Vagina (tissue), 2 donors: Measurements from ENCODE around the gene SNTN.

Experiments used
- POLR2A ChIP-seq, 2 donors: fragments of 450-650 bp; IDR thresholded peaks; one replicate each; pipeline ENCODE4 v1.6.1; 2017; ENCODE audit warnings: antibody characterized with exemption in 2 of 2, mild to moderate bottlenecking in 2 of 2, moderate library complexity in 2 of 2
- POLR2AphosphoS5 ChIP-seq, 2 donors: sonication (generic); formaldehyde crosslinking; IDR thresholded peaks; one replicate each; pipeline ENCODE4 v1.9.0; 2017; ENCODE audit warnings: antibody characterized with exemption in 2 of 2, mild to moderate bottlenecking in 2 of 2, low read depth in 1 of 2; ENCODE audit not compliant: insufficient read depth in 1 of 2
- TF ChIP-seq, protein P1 (sequence below), 3 experiments: fragments of 450-650 bp in 2 of 3; fragments of 200-600 bp in 1 of 3; sonication (generic) in 1 of 3; IDR thresholded peaks; one replicate each; pipeline ENCODE4 v1.5.1; 2017 to 2019; ENCODE audit warnings: antibody characterized with exemption in 3 of 3, mild to moderate bottlenecking in 2 of 3, moderate library complexity in 2 of 3

DNA sequence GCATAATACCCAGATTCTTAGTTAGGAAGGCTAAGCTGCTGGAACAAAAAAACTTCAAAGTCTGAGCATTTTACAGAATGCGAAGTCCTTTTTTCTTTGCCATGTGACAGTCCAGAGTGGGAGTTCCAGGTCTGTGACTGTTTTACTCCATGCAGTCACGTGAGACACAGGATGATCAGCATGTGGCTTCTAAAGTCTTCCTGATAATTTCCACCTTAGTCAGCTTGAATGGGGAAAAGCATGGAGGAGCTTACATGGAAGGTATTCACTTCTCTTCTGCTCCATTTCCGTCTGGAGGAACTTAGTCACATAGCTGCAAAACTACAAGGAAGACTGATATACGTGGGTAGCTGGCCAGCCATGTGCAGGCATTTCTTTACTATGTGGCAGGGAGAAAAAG is 1.7 kb downstream of the SNTN start:
- TF ChIP-seq, protein P1, sequence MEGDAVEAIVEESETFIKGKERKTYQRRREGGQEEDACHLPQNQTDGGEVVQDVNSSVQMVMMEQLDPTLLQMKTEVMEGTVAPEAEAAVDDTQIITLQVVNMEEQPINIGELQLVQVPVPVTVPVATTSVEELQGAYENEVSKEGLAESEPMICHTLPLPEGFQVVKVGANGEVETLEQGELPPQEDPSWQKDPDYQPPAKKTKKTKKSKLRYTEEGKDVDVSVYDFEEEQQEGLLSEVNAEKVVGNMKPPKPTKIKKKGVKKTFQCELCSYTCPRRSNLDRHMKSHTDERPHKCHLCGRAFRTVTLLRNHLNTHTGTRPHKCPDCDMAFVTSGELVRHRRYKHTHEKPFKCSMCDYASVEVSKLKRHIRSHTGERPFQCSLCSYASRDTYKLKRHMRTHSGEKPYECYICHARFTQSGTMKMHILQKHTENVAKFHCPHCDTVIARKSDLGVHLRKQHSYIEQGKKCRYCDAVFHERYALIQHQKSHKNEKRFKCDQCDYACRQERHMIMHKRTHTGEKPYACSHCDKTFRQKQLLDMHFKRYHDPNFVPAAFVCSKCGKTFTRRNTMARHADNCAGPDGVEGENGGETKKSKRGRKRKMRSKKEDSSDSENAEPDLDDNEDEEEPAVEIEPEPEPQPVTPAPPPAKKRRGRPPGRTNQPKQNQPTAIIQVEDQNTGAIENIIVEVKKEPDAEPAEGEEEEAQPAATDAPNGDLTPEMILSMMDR (IDR thresholded peaks at IDR 0.05), result no peak
- TF ChIP-seq POLR2AphosphoS5 (IDR thresholded peaks at IDR 0.05; ENCODE audit: insufficient read depth in 1 of 2, low read depth in 1 of 2), result no peak
- TF ChIP-seq POLR2A (IDR thresholded peaks at IDR 0.05), result no peak
